H9 (cell line): ENCODE measurements around the gene OSCAR. TPM values are rescaled to one million over a fixed set of nuclear protein-coding genes. Genes with fewer than 3 reads are reported as not detected.

Source experiments
- DNase-seq: peaks from one replicate; pipeline ENCODE4 v3.0.0-alpha.2; 2017
- H2AFZ ChIP-seq: one replicate; pipeline ENCODE4 v1.6.1; 2013; ENCODE audit warnings: mild to moderate bottlenecking, low read length, control low read depth, moderate library complexity
- H2AK5ac ChIP-seq: 2 replicates; pipeline ENCODE4 v1.6.1; 2013; ENCODE audit warnings: low read length, control low read depth, mixed read lengths; ENCODE audit not compliant: insufficient read length
- H2BK120ac ChIP-seq: one replicate; pipeline ENCODE4 v1.6.1; 2013; ENCODE audit warnings: low read depth, mild to moderate bottlenecking, low read length, control low read depth, inconsistent platforms; ENCODE audit not compliant: poor library complexity, severe bottlenecking
- H2BK12ac ChIP-seq: 2 replicates; pipeline ENCODE4 v1.6.1; 2013; ENCODE audit warnings: low read length, control low read depth, mixed read lengths, low read depth; ENCODE audit not compliant: insufficient read length
- H2BK15ac ChIP-seq: 2 replicates; pipeline ENCODE4 v1.6.1; 2013; ENCODE audit warnings: low read depth, low read length, control low read depth
- H2BK20ac ChIP-seq: one replicate; pipeline ENCODE4 v1.6.1; 2013; ENCODE audit warnings: low read depth, mild to moderate bottlenecking, low read length, control low read depth, inconsistent platforms; ENCODE audit not compliant: poor library complexity, severe bottlenecking
- H2BK5ac ChIP-seq: 2 replicates; pipeline ENCODE4 v1.6.1; 2013; ENCODE audit warnings: low read length, control low read depth, mixed read lengths; ENCODE audit not compliant: insufficient read length
- H3K14ac ChIP-seq: 2 replicates; pipeline ENCODE4 v1.6.1; 2013; ENCODE audit warnings: low read length, control low read depth; ENCODE audit not compliant: insufficient read depth
- H3K18ac ChIP-seq: 2 replicates; pipeline ENCODE4 v1.6.1; 2013; ENCODE audit warnings: low read depth, mild to moderate bottlenecking, mixed read lengths, low read length, control low read depth; ENCODE audit not compliant: insufficient read length
- H3K23ac ChIP-seq: 2 replicates; pipeline ENCODE4 v1.6.1; 2013; ENCODE audit warnings: low read length, control low read depth, mixed read lengths, low read depth; ENCODE audit not compliant: insufficient read length
- H3K23me2 ChIP-seq: 2 replicates; pipeline ENCODE4 v1.6.1; 2013; ENCODE audit warnings: low read depth, mild to moderate bottlenecking, mixed read lengths, low read length, control low read depth; ENCODE audit not compliant: insufficient read length, poor library complexity, severe bottlenecking
- H3K27ac ChIP-seq: 2 replicates; pipeline ENCODE4 v1.5.1; 2013; ENCODE audit warnings: low read length, control low read depth, mixed read lengths, low read depth; ENCODE audit not compliant: insufficient read length
- H3K27me3 ChIP-seq: 2 replicates; pipeline ENCODE4 v1.6.1; 2013; ENCODE audit warnings: low read length, control low read depth, inconsistent platforms; ENCODE audit not compliant: insufficient read depth
- H3K4ac ChIP-seq: 2 replicates; pipeline ENCODE4 v1.6.1; 2013; ENCODE audit warnings: low read depth, mild to moderate bottlenecking, control low read depth, inconsistent platforms, low read length, moderate library complexity
- H3K4me1 ChIP-seq: 2 replicates; pipeline ENCODE4 v1.6.1; 2013; ENCODE audit warnings: low read length, control low read depth, inconsistent platforms; ENCODE audit not compliant: insufficient read depth
- H3K4me2 ChIP-seq: 2 replicates; pipeline ENCODE4 v1.6.1; 2013; ENCODE audit warnings: low read length, control low read depth, mixed read lengths; ENCODE audit not compliant: insufficient read length, insufficient read depth
- H3K56ac ChIP-seq: 2 replicates; pipeline ENCODE4 v1.6.1; 2013; ENCODE audit warnings: low read depth, mild to moderate bottlenecking, mixed read lengths, low read length, control low read depth; ENCODE audit not compliant: insufficient read length
- H3K79me1 ChIP-seq: 2 replicates; pipeline ENCODE4 v1.6.1; 2013; ENCODE audit warnings: low read depth, mild to moderate bottlenecking, moderate library complexity, low read length, control low read depth, inconsistent platforms; ENCODE audit not compliant: insufficient read depth, poor library complexity, severe bottlenecking
- H3K79me2 ChIP-seq: 2 replicates; pipeline ENCODE4 v1.6.1; 2013; ENCODE audit warnings: low read length, control low read depth, inconsistent platforms; ENCODE audit not compliant: insufficient read depth
- H3K9ac ChIP-seq: 2 replicates; pipeline ENCODE4 v1.6.1; 2013; ENCODE audit warnings: low read length, control low read depth, mixed read lengths; ENCODE audit not compliant: insufficient read length; ENCODE audit errors: extremely low read depth
- H3K9me3 ChIP-seq: one replicate; pipeline ENCODE4 v1.6.1; 2013; ENCODE audit warnings: low read depth, low read length, inconsistent platforms; ENCODE audit not compliant: control insufficient read depth
- H3T11ph ChIP-seq: one replicate; pipeline ENCODE4 v1.6.1; 2013; ENCODE audit warnings: mild to moderate bottlenecking, low read length, control low read depth, inconsistent platforms
- H4K20me1 ChIP-seq: one replicate; pipeline ENCODE4 v1.6.1; 2013; ENCODE audit not compliant: control insufficient read depth, insufficient read length, insufficient read depth
- H4K5ac ChIP-seq: 2 replicates; pipeline ENCODE4 v1.6.1; 2013; ENCODE audit warnings: low read depth, mild to moderate bottlenecking, mixed read lengths, low read length, control low read depth; ENCODE audit not compliant: insufficient read length
- H4K8ac ChIP-seq: replicated peaks from 2 replicates; pipeline ENCODE4 v1.6.1; 2013; ENCODE audit warnings: low read length, control low read depth, mixed read lengths, low read depth; ENCODE audit not compliant: insufficient read length
- H4K91ac ChIP-seq: 2 replicates; pipeline ENCODE4 v1.6.1; 2013; ENCODE audit warnings: low read depth, mild to moderate bottlenecking, moderate library complexity, mixed read lengths, low read length, control low read depth; ENCODE audit not compliant: insufficient read length
- H3K27ac Mint-ChIP-seq, 3 experiments: 2 replicates in 2 of 3; 3 replicates in 1 of 3; pipeline ENCODE4 v1.8.0; 2020 to 2021; ENCODE audit warnings: mixed read lengths in 3 of 3, mild to moderate bottlenecking in 1 of 3, moderate library complexity in 1 of 3
- H3K27me3 Mint-ChIP-seq: 2 replicates; pipeline ENCODE4 v1.8.0; 2021; ENCODE audit warnings: low read depth, mild to moderate bottlenecking, moderate library complexity, mixed read lengths
- H3K36me3 Mint-ChIP-seq, 3 experiments: 2 replicates in 2 of 3; 3 replicates in 1 of 3; pipeline ENCODE4 v1.8.0; 2020 to 2021; ENCODE audit warnings: low read depth in 3 of 3, mixed read lengths in 3 of 3; ENCODE audit not compliant: insufficient read depth in 1 of 3
- H3K4me1 Mint-ChIP-seq, 2 experiments: 2 replicates each; pipeline ENCODE4 v1.8.0; 2020; ENCODE audit warnings: mixed read lengths in 2 of 2
- H3K4me3 Mint-ChIP-seq, 2 experiments: 2 replicates in 1 of 2; 3 replicates in 1 of 2; pipeline ENCODE4 v1.8.0; 2020 to 2021; ENCODE audit warnings: mild to moderate bottlenecking in 2 of 2, mixed read lengths in 2 of 2, moderate library complexity in 1 of 2
- H3K9me3 Mint-ChIP-seq, 2 experiments: 2 replicates in 1 of 2; 3 replicates in 1 of 2; pipeline ENCODE4 v1.8.0; 2020; ENCODE audit warnings: mild to moderate bottlenecking in 2 of 2, mixed read lengths in 2 of 2, moderate library complexity in 1 of 2
- WGBS: extraction: QIAGEN DNeasy Blood & Tissue Kit; methylation state at CpG from one replicate; pipeline ENCODE4 v1.1.7; 2013; ENCODE audit warnings: missing lambda C conversion rate, low lambda C conversion rate, mixed read lengths; ENCODE audit not compliant: insufficient read length; ENCODE audit errors: extremely low coverage; 5-methylcytosine and 5-hydroxymethylcytosine counted together
- total RNA-seq: library from RNA; stranded (reverse); gene quantifications from 2 replicates; pipeline ENCODE4 v1.2.1, GENCODE V29; 2021
- TF ChIP-seq, protein P1 (sequence below): fragments of 200-600 bp; sonication (generic); conservative IDR thresholded peaks from 3 replicates; pipeline ENCODE4 v1.8.0; 2021; ENCODE audit warnings: antibody characterized with exemption, mild to moderate bottlenecking

The OSCAR gene
- total RNA-seq, 1 experiment from 2014 or later, result 0.24 TPM

DNA sequence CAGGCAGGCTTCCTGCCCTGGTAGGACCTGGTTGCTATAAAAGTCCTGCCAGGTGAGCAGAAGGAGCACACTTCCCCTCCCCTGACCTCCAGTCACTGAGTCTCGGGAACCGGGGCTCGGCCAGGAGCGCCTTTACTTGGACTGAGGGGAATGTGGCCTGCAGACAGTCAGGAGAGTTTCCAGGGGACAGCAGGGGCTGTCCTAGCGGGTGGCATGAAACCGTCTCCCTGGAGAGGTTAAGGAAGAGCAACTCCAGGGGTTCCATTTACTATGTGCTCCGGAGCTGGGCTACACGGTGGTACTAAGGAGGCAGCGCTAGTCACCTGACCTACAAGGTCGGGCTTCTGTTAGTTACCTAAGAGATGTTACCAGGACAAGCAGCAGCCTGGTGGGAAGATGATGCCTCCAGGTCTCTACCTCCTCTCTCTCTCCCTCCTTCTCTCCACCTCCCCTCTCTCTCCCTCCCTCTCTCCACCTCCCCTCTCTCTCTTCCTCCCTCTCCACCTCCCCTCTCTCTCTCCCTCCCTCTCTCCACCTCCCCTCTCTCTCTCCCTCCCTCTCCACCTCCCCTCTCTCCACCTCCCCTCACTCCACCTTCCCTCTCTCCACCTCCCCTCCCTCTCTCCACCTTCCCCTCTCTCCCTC is 32.8 kb upstream of the OSCAR start:
- Histone ChIP-seq H2BK12ac (peak overlapping the region; percentile 1), H3K4me2 (no peak overlapping the region), H4K8ac (peak overlapping the region; percentile 52), H3K79me2 (peaks cover 1% of the 10 kb centered on the region; the same call in 1 of the 2 replicates), H3K14ac (no peak overlapping the region), H3K18ac (no peak overlapping the region), H3K4me1 (no peaks in the 10 kb centered on the region), H3K56ac (peak overlapping the region; percentile 38), H4K91ac (peak overlapping the region; percentile 23), H2BK15ac (peak overlapping the region; percentile 2), H3K4ac (peak overlapping the region; percentile 30; the same call in 1 of the 2 replicates), H3K27ac (peak overlapping the region; percentile 2), H3K23ac (no peak overlapping the region), H4K5ac (peak overlapping the region; percentile 18), H2BK5ac (peak overlapping the region; percentile 6), H3K27me3 (no peaks in the 10 kb centered on the region), H2AFZ (no peak overlapping the region), H3K23me2 (peaks cover 15% of the 10 kb centered on the region), H3K9ac (no peak overlapping the region), H3K9me3 (peaks cover 4% of the 10 kb centered on the region), H3T11ph (no peak overlapping the region), H3K79me1 (peaks cover 4% of the 10 kb centered on the region), H2BK120ac (no peak overlapping the region), H2AK5ac (peak overlapping the region; percentile 2), H2BK20ac (no peak overlapping the region), H4K20me1 (peaks cover 3% of the 10 kb centered on the region)
- peak; percentile 92 for DNase-seq
- Mint-ChIP-seq H3K27ac (no peak overlapping the region), H3K4me3 (no peak overlapping the region), H3K36me3 (peaks cover 19 to 47% (median 31%) of the 10 kb centered on the region in 3 experiments), H3K9me3 (peaks cover 11 to 12% of the 10 kb centered on the region in 2 experiments), H3K4me1 (peaks cover 13% of the 10 kb centered on the region in 2 experiments), H3K27me3 (peaks cover 1% of the 10 kb centered on the region; the same call in 1 of the 2 replicates)
- WGBS, result no CpG with 5 or more reads among the region's 10 CpGs
- TF ChIP-seq, protein P1, sequence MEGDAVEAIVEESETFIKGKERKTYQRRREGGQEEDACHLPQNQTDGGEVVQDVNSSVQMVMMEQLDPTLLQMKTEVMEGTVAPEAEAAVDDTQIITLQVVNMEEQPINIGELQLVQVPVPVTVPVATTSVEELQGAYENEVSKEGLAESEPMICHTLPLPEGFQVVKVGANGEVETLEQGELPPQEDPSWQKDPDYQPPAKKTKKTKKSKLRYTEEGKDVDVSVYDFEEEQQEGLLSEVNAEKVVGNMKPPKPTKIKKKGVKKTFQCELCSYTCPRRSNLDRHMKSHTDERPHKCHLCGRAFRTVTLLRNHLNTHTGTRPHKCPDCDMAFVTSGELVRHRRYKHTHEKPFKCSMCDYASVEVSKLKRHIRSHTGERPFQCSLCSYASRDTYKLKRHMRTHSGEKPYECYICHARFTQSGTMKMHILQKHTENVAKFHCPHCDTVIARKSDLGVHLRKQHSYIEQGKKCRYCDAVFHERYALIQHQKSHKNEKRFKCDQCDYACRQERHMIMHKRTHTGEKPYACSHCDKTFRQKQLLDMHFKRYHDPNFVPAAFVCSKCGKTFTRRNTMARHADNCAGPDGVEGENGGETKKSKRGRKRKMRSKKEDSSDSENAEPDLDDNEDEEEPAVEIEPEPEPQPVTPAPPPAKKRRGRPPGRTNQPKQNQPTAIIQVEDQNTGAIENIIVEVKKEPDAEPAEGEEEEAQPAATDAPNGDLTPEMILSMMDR, result no peak
